WTC11 (cell line): ENCODE measurements around the gene TEX14. TPM values are rescaled to one million over a fixed set of nuclear protein-coding genes. Genes with fewer than 3 reads are reported as not detected.

Experiments
- ATAC-seq: fragments of 200-7000 bp; cut with Tn5 transposase; 2 replicates; pipeline ENCODE4 v1.10.0; 2021; ENCODE audit warnings: mild to moderate bottlenecking, moderate library complexity
- CTCF ChIA-PET: fragments of 300-600 bp; sonication (Branson Sonifier 250); formaldehyde crosslinking; loops from one replicate; lab custom pipeline; 2021; ENCODE audit warnings: antibody characterized with exemption; lab: Charles Lee
- POLR2A ChIA-PET: fragments of 350-600 bp; sonication (Branson Sonifier 250); formaldehyde crosslinking; loops from one replicate; lab custom pipeline; 2021; ENCODE audit warnings: antibody characterized with exemption; lab: Charles Lee
- DNase-seq: peaks from one replicate; pipeline ENCODE4 v3.0.0; 2021; ENCODE audit warnings: low spot score
- H3K27ac Mint-ChIP-seq: 2 replicates; pipeline ENCODE4 v1.8.0; 2021; ENCODE audit warnings: mixed read lengths
- H3K27me3 Mint-ChIP-seq: 2 replicates; pipeline ENCODE4 v1.8.0; 2021; ENCODE audit warnings: low read depth, mild to moderate bottlenecking, moderate library complexity, mixed read lengths
- H3K36me3 Mint-ChIP-seq: 2 replicates; pipeline ENCODE4 v1.8.0; 2021; ENCODE audit warnings: mixed read lengths
- H3K4me1 Mint-ChIP-seq: 2 replicates; pipeline ENCODE4 v1.8.0; 2022; ENCODE audit warnings: mixed read lengths
- H3K4me3 Mint-ChIP-seq: 2 replicates; pipeline ENCODE4 v1.8.0; 2021; ENCODE audit warnings: mild to moderate bottlenecking, moderate library complexity, mixed read lengths
- H3K9me3 Mint-ChIP-seq: 2 replicates; pipeline ENCODE4 v1.8.0; 2021; ENCODE audit warnings: mixed read lengths
- CREB1 ChIP-seq: sonication (generic); formaldehyde crosslinking; IDR thresholded peaks from 2 replicates; pipeline ENCODE4 v1.8.0; 2023; ENCODE audit warnings: mild to moderate bottlenecking, missing genetic modification reagents
- CREM ChIP-seq: sonication (generic); formaldehyde crosslinking; IDR thresholded peaks from 2 replicates; pipeline ENCODE4 v1.8.1; 2022; ENCODE audit warnings: mild to moderate bottlenecking, missing genetic modification reagents, moderate library complexity
- CTCF ChIP-seq: fragments of 200-600 bp; IDR thresholded peaks from 2 replicates; pipeline ENCODE4 v1.8.0; 2022; ENCODE audit warnings: antibody characterized with exemption
- FOXK1 ChIP-seq: sonication (generic); formaldehyde crosslinking; IDR thresholded peaks from 2 replicates; pipeline ENCODE4 v1.8.0; 2022; ENCODE audit warnings: mild to moderate bottlenecking, moderate library complexity, missing genetic modification reagents
- GABPB1 ChIP-seq: sonication (generic); formaldehyde crosslinking; IDR thresholded peaks from 2 replicates; pipeline ENCODE4 v1.8.1; 2023; ENCODE audit warnings: mild to moderate bottlenecking, missing genetic modification reagents
- JAZF1 ChIP-seq: fragments of 250-450 bp; sonication (Bioruptor Pico); IDR thresholded peaks from 2 replicates; pipeline ENCODE4 v1.9.0; 2021; ENCODE audit warnings: moderate library complexity, mild to moderate bottlenecking, inconsistent platforms
- NFYB ChIP-seq: sonication (generic); formaldehyde crosslinking; conservative IDR thresholded peaks from 2 replicates; pipeline ENCODE4 v1.8.0; 2022; ENCODE audit warnings: low read depth, missing genetic modification reagents
- SMAD3 ChIP-seq: sonication (generic); formaldehyde crosslinking; IDR thresholded peaks from 2 replicates; pipeline ENCODE4 v1.8.0; 2022; ENCODE audit warnings: missing genetic modification reagents, mild to moderate bottlenecking, borderline replicate concordance
- SP1 ChIP-seq: sonication (generic); formaldehyde crosslinking; conservative IDR thresholded peaks from 2 replicates; pipeline ENCODE4 v1.8.1; 2022; ENCODE audit warnings: missing genetic modification reagents
- ZBTB21 ChIP-seq: sonication (generic); formaldehyde crosslinking; IDR thresholded peaks from 2 replicates; pipeline ENCODE4 v1.8.1; 2023; ENCODE audit warnings: mild to moderate bottlenecking, missing genetic modification reagents, borderline replicate concordance
- ZNF232 ChIP-seq: sonication (generic); formaldehyde crosslinking; IDR thresholded peaks from 2 replicates; pipeline ENCODE4 v1.8.0; 2022; ENCODE audit warnings: mild to moderate bottlenecking, missing genetic modification reagents
- ZNF317 ChIP-seq: sonication (generic); formaldehyde crosslinking; IDR thresholded peaks from 2 replicates; pipeline ENCODE4 v1.8.1; 2023; ENCODE audit warnings: low read depth, mild to moderate bottlenecking, moderate library complexity, missing genetic modification reagents, borderline replicate concordance
- total RNA-seq: library from RNA; stranded (reverse); gene quantifications from 3 replicates; pipeline ENCODE4 v1.2.3, GENCODE V29; 2021
- TF ChIP-seq, protein P1 (sequence below): sonication (generic); formaldehyde crosslinking; IDR thresholded peaks from 2 replicates; pipeline ENCODE4 v1.8.0; 2022; ENCODE audit warnings: mild to moderate bottlenecking, missing genetic modification reagents
- TF ChIP-seq, protein P2 (sequence below): sonication (generic); formaldehyde crosslinking; IDR thresholded peaks from 2 replicates; pipeline ENCODE4 v1.8.1; 2022; ENCODE audit warnings: low read depth, mild to moderate bottlenecking, moderate library complexity, missing genetic modification reagents, borderline replicate concordance
- TF ChIP-seq, protein P3 (sequence below): sonication (generic); formaldehyde crosslinking; IDR thresholded peaks from 2 replicates; pipeline ENCODE4 v1.8.0; 2023; ENCODE audit warnings: missing genetic modification reagents, mild to moderate bottlenecking, borderline replicate concordance
- TF ChIP-seq, protein P4 (sequence below): fragments of 250-450 bp; sonication (Bioruptor Pico); IDR thresholded peaks from 2 replicates; pipeline ENCODE4 v1.9.0; 2021; ENCODE audit warnings: mild to moderate bottlenecking

The TEX14 gene
- total RNA-seq, 1 experiment from 2014 or later: 1.4 TPM

GRCh38 chr17:58520843-58521430 lies 170.9 kb downstream of the TEX14 start:
- no peaks in the 10 kb centered on the region for H3K9me3 Mint-ChIP-seq
- H3K27ac Mint-ChIP-seq: no peak overlapping the region
- no peaks in the 10 kb centered on the region for H3K36me3 Mint-ChIP-seq
- H3K4me3 Mint-ChIP-seq: no peak overlapping the region
- peaks cover 23% of the 10 kb centered on the region for H3K4me1 Mint-ChIP-seq
- ChIA-PET CTCF (interaction anchor here (0.5 to 3.3 kb wide), 27 partner anchors 11 to 687 kb away, joined by 3 to 43 read pairs (median 5); partner anchors contain the start of genes HSF5 and PPM1E), POLR2A (interaction anchor here (0.8 to 1.2 kb wide), 2 partner anchors 25 to 110 kb away, joined by 3 to 5 read pairs; no protein-coding TSS in a partner anchor)
- peak; percentile 50; the same call in 1 of the 2 replicates for TF ChIP-seq CTCF
- TF ChIP-seq, protein P1, sequence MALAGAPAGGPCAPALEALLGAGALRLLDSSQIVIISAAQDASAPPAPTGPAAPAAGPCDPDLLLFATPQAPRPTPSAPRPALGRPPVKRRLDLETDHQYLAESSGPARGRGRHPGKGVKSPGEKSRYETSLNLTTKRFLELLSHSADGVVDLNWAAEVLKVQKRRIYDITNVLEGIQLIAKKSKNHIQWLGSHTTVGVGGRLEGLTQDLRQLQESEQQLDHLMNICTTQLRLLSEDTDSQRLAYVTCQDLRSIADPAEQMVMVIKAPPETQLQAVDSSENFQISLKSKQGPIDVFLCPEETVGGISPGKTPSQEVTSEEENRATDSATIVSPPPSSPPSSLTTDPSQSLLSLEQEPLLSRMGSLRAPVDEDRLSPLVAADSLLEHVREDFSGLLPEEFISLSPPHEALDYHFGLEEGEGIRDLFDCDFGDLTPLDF: no peak
- no peaks in the 10 kb centered on the region; the same call in 1 of the 2 replicates for H3K27me3 Mint-ChIP-seq
- DNase-seq (peak; percentile 50), ATAC-seq (peak; percentile 3; the same call in 1 of the 2 replicates)

- TF ChIP-seq, protein P2, sequence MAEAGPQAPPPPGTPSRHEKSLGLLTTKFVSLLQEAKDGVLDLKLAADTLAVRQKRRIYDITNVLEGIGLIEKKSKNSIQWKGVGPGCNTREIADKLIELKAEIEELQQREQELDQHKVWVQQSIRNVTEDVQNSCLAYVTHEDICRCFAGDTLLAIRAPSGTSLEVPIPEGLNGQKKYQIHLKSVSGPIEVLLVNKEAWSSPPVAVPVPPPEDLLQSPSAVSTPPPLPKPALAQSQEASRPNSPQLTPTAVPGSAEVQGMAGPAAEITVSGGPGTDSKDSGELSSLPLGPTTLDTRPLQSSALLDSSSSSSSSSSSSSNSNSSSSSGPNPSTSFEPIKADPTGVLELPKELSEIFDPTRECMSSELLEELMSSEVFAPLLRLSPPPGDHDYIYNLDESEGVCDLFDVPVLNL (CRISPR knock-in tag): no peak
- TF ChIP-seq, protein P3, sequence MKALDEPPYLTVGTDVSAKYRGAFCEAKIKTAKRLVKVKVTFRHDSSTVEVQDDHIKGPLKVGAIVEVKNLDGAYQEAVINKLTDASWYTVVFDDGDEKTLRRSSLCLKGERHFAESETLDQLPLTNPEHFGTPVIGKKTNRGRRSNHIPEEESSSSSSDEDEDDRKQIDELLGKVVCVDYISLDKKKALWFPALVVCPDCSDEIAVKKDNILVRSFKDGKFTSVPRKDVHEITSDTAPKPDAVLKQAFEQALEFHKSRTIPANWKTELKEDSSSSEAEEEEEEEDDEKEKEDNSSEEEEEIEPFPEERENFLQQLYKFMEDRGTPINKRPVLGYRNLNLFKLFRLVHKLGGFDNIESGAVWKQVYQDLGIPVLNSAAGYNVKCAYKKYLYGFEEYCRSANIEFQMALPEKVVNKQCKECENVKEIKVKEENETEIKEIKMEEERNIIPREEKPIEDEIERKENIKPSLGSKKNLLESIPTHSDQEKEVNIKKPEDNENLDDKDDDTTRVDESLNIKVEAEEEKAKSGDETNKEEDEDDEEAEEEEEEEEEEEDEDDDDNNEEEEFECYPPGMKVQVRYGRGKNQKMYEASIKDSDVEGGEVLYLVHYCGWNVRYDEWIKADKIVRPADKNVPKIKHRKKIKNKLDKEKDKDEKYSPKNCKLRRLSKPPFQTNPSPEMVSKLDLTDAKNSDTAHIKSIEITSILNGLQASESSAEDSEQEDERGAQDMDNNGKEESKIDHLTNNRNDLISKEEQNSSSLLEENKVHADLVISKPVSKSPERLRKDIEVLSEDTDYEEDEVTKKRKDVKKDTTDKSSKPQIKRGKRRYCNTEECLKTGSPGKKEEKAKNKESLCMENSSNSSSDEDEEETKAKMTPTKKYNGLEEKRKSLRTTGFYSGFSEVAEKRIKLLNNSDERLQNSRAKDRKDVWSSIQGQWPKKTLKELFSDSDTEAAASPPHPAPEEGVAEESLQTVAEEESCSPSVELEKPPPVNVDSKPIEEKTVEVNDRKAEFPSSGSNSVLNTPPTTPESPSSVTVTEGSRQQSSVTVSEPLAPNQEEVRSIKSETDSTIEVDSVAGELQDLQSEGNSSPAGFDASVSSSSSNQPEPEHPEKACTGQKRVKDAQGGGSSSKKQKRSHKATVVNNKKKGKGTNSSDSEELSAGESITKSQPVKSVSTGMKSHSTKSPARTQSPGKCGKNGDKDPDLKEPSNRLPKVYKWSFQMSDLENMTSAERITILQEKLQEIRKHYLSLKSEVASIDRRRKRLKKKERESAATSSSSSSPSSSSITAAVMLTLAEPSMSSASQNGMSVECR (CRISPR knock-in tag): peak; percentile 73; the same call in 1 of the 2 replicates
- no peak for TF ChIP-seq ZNF317 (CRISPR knock-in tag)
- peak; percentile 59 for TF ChIP-seq FOXK1 (CRISPR knock-in tag)
- peak; percentile 57 for TF ChIP-seq GABPB1 (CRISPR knock-in tag)
- no peak for TF ChIP-seq JAZF1
- TF ChIP-seq SP1 (CRISPR knock-in tag): peak; percentile 97
- TF ChIP-seq SMAD3 (CRISPR knock-in tag): 0 out of 2 replicates have a peak, but pooled peaks have one; percentile 17
- TF ChIP-seq CREB1 (CRISPR knock-in tag): 0 out of 2 replicates have a peak, but pooled peaks have one; percentile 39
- TF ChIP-seq, protein P4, sequence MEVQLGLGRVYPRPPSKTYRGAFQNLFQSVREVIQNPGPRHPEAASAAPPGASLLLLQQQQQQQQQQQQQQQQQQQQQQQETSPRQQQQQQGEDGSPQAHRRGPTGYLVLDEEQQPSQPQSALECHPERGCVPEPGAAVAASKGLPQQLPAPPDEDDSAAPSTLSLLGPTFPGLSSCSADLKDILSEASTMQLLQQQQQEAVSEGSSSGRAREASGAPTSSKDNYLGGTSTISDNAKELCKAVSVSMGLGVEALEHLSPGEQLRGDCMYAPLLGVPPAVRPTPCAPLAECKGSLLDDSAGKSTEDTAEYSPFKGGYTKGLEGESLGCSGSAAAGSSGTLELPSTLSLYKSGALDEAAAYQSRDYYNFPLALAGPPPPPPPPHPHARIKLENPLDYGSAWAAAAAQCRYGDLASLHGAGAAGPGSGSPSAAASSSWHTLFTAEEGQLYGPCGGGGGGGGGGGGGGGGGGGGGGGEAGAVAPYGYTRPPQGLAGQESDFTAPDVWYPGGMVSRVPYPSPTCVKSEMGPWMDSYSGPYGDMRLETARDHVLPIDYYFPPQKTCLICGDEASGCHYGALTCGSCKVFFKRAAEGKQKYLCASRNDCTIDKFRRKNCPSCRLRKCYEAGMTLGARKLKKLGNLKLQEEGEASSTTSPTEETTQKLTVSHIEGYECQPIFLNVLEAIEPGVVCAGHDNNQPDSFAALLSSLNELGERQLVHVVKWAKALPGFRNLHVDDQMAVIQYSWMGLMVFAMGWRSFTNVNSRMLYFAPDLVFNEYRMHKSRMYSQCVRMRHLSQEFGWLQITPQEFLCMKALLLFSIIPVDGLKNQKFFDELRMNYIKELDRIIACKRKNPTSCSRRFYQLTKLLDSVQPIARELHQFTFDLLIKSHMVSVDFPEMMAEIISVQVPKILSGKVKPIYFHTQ (CRISPR knock-in tag): no peak
- TF ChIP-seq CREM (CRISPR knock-in tag): peak; percentile 89
- TF ChIP-seq ZNF232 (CRISPR knock-in tag): 0 out of 2 replicates have a peak, but pooled peaks have one; percentile 28
- peak; percentile 97 for TF ChIP-seq NFYB
- TF ChIP-seq ZBTB21 (CRISPR knock-in tag): no peak
- Mint-ChIP-seq H3K4me1 (peaks cover 29% of the 10 kb centered on the region), H3K27ac (peak overlapping the region; percentile 98), H3K36me3 (no peaks in the 10 kb centered on the region), H3K4me3 (peak overlapping the region; percentile 96), H3K27me3 (no peaks in the 10 kb centered on the region; the same call in 1 of the 2 replicates), H3K9me3 (no peaks in the 10 kb centered on the region)
- ChIA-PET POLR2A (interaction anchor here (1.0 to 1.1 kb wide), 2 partner anchors 114 to 488 kb away, joined by 3 to 4 read pairs; no protein-coding TSS in a partner anchor), CTCF (interaction anchor here (0.6 to 3.3 kb wide), 19 partner anchors 10 to 589 kb away, joined by 3 to 43 read pairs (median 6); partner anchors contain the start of gene TRIM37)
- DNase-seq: peak; percentile 99
- peak; percentile 78 for ATAC-seq
Observed at GRCh38 chr17:58517928-58518609, 173.8 kb downstream of the TEX14 start.
